NT2/D1 (cell line): Measurements from ENCODE around the gene ECM1.

Experiments
- YY1 ChIP-seq: IDR thresholded peaks from 2 replicates; pipeline ENCODE4 v1.6.1; 2011; ENCODE audit not compliant: insufficient read length, insufficient read depth
- ZNF274 ChIP-seq: IDR thresholded peaks from 2 replicates; pipeline ENCODE4 v1.6.1; 2011; ENCODE audit warnings: mild to moderate bottlenecking, low read depth, low read length

- TF ChIP-seq YY1: no peak
- TF ChIP-seq ZNF274: no peak
Measured at GRCh38 chr1:150476754-150477153, 31.2 kb upstream of the ECM1 start.
